Fibroblast of lung (primary cell): ENCODE results near the gene FAM227A. TPM values are rescaled to one million over a fixed set of nuclear protein-coding genes. Genes with fewer than 3 reads are reported as not detected.

Experiments
- DNase-seq, 2 donors: peaks; one replicate each; pipeline versions ENCODE4 v3.0.0 to v3.0.0-alpha.2; 2010; ENCODE audit warnings: low read depth in 2 of 2
- H2AFZ ChIP-seq: 2 replicates; pipeline ENCODE4 v1.5.1; 2012; ENCODE audit warnings: low read length, control low read depth, inconsistent platforms
- H3K27ac ChIP-seq: 2 replicates; pipeline ENCODE4 v1.5.1; 2011; ENCODE audit warnings: low read length, control low read depth; ENCODE audit not compliant: insufficient read depth
- H3K27me3 ChIP-seq: 2 replicates; pipeline ENCODE4 v1.5.1; 2011; ENCODE audit warnings: mild to moderate bottlenecking, low read length; ENCODE audit not compliant: control insufficient read depth, insufficient read depth
- H3K36me3 ChIP-seq: 2 replicates; pipeline ENCODE4 v1.5.1; 2011; ENCODE audit warnings: low read length; ENCODE audit not compliant: control insufficient read depth, insufficient read depth
- H3K4me1 ChIP-seq: 2 replicates; pipeline ENCODE4 v1.5.1; 2011; ENCODE audit warnings: low read length; ENCODE audit not compliant: control insufficient read depth, insufficient read depth; ENCODE audit errors: extremely low read depth
- H3K4me2 ChIP-seq: 2 replicates; pipeline ENCODE4 v1.5.1; 2011; ENCODE audit warnings: low read length, control low read depth; ENCODE audit not compliant: insufficient read depth; ENCODE audit errors: extremely low read depth
- H3K4me3 ChIP-seq, 4 experiments: fragments of 200-600 bp in 1 of 4; sonication (generic) in 1 of 4; replicated peaks in 1 of 4; 2 replicates each; pipeline ENCODE4 v1.5.1; 2011 to 2016; ENCODE audit warnings: low read length in 4 of 4, low read depth in 3 of 4, mild to moderate bottlenecking in 3 of 4, control low read depth in 2 of 4, inconsistent platforms in 1 of 4, mixed read lengths in 1 of 4; ENCODE audit not compliant: insufficient read depth in 1 of 4; ENCODE audit errors: control extremely low read depth in 1 of 4
- H3K79me2 ChIP-seq: 2 replicates; pipeline ENCODE4 v1.5.1; 2012; ENCODE audit warnings: mild to moderate bottlenecking, low read length, inconsistent platforms; ENCODE audit not compliant: control insufficient read depth, insufficient read depth
- H3K9ac ChIP-seq: 2 replicates; pipeline ENCODE4 v1.5.1; 2011; ENCODE audit warnings: mild to moderate bottlenecking, low read length, control low read depth; ENCODE audit not compliant: insufficient read depth
- H3K9me3 ChIP-seq: 2 replicates; pipeline ENCODE4 v1.5.1; 2012; ENCODE audit warnings: low read depth, low read length; ENCODE audit not compliant: control insufficient read depth, insufficient read depth
- H4K20me1 ChIP-seq: 2 replicates; pipeline ENCODE4 v1.5.1; 2011; ENCODE audit warnings: low read length; ENCODE audit not compliant: control insufficient read depth, insufficient read depth; ENCODE audit errors: extremely low read depth
- CTCF ChIP-seq, 2 donors: IDR thresholded peaks in 1 of 2; conservative IDR thresholded peaks in 1 of 2; 1 replicate in 1 of 2; 2 replicates in 1 of 2; pipeline ENCODE4 v1.5.1; 2011 to 2012; ENCODE audit warnings: low read length in 2 of 2, control low read depth in 1 of 2, inconsistent platforms in 1 of 2, low read depth in 1 of 2, mild to moderate bottlenecking in 1 of 2
- EZH2 ChIP-seq: IDR thresholded peaks from 2 replicates; pipeline ENCODE4 v1.5.1; 2012; ENCODE audit warnings: low read length, control low read depth, mild to moderate bottlenecking; ENCODE audit errors: missing control alignments
- polyA plus RNA-seq, 2 donors: library from polyadenylated mRNA; depleted of rRNA in 1 of 2; stranded (reverse) in 1 of 2; unstranded in 1 of 2; fragments of >200 nt; gene quantifications; 2 replicates each; pipeline ENCODE4 v1.2.1, GENCODE V29; 2011 to 2012; ENCODE audit warnings: missing spikeins in 1 of 2
- total RNA-seq: library from RNA; depleted of rRNA; stranded (reverse); fragments of >200 nt; gene quantifications from 2 replicates; pipeline ENCODE4 v1.2.1, GENCODE V29; 2014

FAM227A gene
- total and polyA plus RNA-seq, 2 donors (not counting 1 experiment from before 2014, with no cell fraction given), result 0.66 to 0.69 TPM

GRCh38 chr22:38549101-38549894 is 106.9 kb downstream of the FAM227A start:
- H3K79me2 ChIP-seq, result no peaks in the 10 kb centered on the region
- H3K27me3 ChIP-seq, result no peaks in the 10 kb centered on the region
- no peak overlapping the region for H3K9ac ChIP-seq
- no peaks in the 10 kb centered on the region for H3K9me3 ChIP-seq
- no peak overlapping the region for H3K4me3 ChIP-seq
- no peak overlapping the region for H2AFZ ChIP-seq
- TF ChIP-seq CTCF (conservative IDR thresholded peaks at IDR 0.05 in 1 of 2, IDR thresholded peaks at IDR 0.05 in 1 of 2; ENCODE audit: low read depth in 1 of 2, low read length in 2 of 2), result no peak
- TF ChIP-seq EZH2, result no peak
- no peak overlapping the region for H3K27ac ChIP-seq
- DNase-seq, result no peak
- H3K4me1 ChIP-seq, result no peaks in the 10 kb centered on the region
- H4K20me1 ChIP-seq, result no peaks in the 10 kb centered on the region
- no peaks in the 10 kb centered on the region for H3K36me3 ChIP-seq
- H3K4me2 ChIP-seq, result no peak overlapping the region

GRCh38 chr22:38540701-38541100 is 115.5 kb downstream of the FAM227A start:
- H3K9ac ChIP-seq, result no peak overlapping the region
- H3K27me3 ChIP-seq, result no peaks in the 10 kb centered on the region
- H3K4me2 ChIP-seq, result no peak overlapping the region
- H3K4me3 ChIP-seq, result no peak overlapping the region
- H3K27ac ChIP-seq, result no peak overlapping the region
- TF ChIP-seq CTCF (conservative IDR thresholded peaks at IDR 0.05 in 1 of 2, IDR thresholded peaks at IDR 0.05 in 1 of 2; ENCODE audit: low read depth in 1 of 2, low read length in 2 of 2) (no peak), EZH2 (no peak)
- H3K9me3 ChIP-seq, result no peaks in the 10 kb centered on the region
- H3K79me2 ChIP-seq, result no peaks in the 10 kb centered on the region
- no peaks in the 10 kb centered on the region for H3K4me1 ChIP-seq
- H2AFZ ChIP-seq, result no peak overlapping the region
- no peaks in the 10 kb centered on the region for H4K20me1 ChIP-seq
- DNase-seq, result no peak
- H3K36me3 ChIP-seq, result no peaks in the 10 kb centered on the region

- no peaks in the 10 kb centered on the region for H3K36me3 ChIP-seq
- no peaks in the 10 kb centered on the region for H3K9me3 ChIP-seq
- H4K20me1 ChIP-seq, result no peaks in the 10 kb centered on the region
- no peak overlapping the region for H3K4me2 ChIP-seq
- TF ChIP-seq EZH2 (no peak), CTCF (conservative IDR thresholded peaks at IDR 0.05 in 1 of 2, IDR thresholded peaks at IDR 0.05 in 1 of 2; ENCODE audit: low read depth in 1 of 2, low read length in 2 of 2) (no peak)
- no peaks in the 10 kb centered on the region for H3K79me2 ChIP-seq
- no peak overlapping the region for H3K4me3 ChIP-seq
- H3K27me3 ChIP-seq, result no peaks in the 10 kb centered on the region
- H2AFZ ChIP-seq, result no peak overlapping the region
- no peak overlapping the region for H3K9ac ChIP-seq
- no peaks in the 10 kb centered on the region for H3K4me1 ChIP-seq
- H3K27ac ChIP-seq, result no peak overlapping the region
- DNase-seq, result no peak
These were observed 124.8 kb downstream of the FAM227A start for GRCh38 chr22:38531251-38531938.
